ENCODE data around the gene FYTTD1.
"Not testable (repeated sequence)": the region's sequence is repeated elsewhere in the genome, so short reads cannot be mapped to it uniquely, and the experiment has no call there.

Gene FYTTD1, protein sequence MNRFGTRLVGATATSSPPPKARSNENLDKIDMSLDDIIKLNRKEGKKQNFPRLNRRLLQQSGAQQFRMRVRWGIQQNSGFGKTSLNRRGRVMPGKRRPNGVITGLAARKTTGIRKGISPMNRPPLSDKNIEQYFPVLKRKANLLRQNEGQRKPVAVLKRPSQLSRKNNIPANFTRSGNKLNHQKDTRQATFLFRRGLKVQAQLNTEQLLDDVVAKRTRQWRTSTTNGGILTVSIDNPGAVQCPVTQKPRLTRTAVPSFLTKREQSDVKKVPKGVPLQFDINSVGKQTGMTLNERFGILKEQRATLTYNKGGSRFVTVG

DNA sequence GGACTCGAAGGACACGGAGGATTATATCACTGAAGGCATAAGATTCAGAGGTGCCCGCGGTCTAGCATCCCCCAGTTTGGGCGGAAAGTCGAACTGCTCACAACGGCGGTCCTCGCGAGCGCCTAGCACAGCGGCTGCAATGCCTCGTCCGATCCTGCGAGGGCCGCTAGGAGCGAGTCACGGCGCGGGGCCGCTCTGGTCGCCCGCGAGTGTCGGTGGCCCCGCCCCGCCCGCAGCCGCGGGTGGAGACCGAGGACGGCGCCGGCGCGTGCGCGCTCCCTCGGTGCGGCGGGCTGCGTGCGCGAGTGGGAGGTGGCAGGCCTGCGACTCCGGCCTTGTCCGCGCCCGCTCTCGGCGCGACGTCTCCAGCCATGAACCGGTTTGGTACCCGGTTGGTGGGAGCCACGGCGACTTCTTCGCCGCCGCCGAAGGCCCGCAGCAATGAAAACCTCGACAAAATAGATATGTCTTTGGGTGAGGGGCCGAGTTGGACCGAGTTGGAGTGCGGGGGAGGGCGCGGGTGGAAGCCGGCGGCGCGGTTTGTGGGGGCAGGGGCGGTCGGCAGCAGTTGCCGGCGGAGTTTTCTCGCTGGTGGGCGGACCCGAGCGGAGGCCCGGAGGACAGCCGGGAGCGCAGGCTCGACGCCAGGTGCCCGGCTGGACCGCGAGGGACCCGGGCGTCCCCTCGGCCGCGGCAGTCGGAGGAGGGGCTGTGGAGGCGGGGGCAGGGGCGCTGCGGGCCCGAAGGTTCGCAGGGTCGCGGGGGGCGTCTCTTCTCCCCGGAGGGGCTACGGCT is at the start of gene FYTTD1:
TSS of gene FYTTD1 (plus strand) at position 283 of the 795 bp plus-strand sequence. CDS start at position 372, 89 bp downstream.
- DNase-seq: peak; percentile 86

GRCh38 chr3:197700095-197700494 is 49.6 kb upstream of the FYTTD1 start:
- no peak for DNase-seq

DNA sequence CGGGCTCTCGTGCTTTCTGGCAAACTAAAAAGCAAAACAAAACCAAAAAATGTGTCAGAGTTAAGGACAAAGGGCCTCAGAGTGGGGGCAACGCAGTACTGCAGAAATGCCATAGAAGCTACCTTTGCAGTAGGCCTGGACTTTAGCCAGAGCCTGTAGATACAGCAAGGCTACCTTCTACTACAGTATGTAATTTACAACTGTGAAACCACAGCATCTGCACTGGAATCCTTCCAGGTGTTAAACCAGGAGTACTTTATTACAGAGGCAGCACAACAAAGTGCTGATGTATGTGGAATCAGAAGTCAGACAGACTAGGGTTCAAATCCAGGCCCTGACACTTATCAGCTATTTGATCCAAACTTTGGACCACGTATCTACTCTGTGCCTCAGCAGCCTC is 47.8 kb upstream of the FYTTD1 start:
- no peak for DNase-seq

DNA sequence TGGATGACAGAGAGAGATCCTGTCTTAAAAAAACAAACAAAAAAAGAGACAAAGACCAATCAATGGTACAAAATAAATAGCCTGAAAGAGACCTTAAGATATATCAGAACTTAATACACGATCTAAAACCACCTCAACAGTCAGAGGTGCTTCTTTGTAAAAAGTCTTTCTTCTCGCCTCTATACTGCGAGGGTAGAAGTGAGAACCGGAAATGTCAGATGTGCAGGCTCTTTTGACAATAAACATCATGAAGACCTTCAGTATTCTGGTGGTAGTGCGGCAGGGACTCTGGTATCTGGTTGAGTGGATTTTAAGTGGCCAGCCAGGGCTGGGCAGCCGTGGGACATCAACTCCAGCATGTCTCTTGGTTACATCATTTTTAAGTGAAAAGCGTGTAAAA is 43.0 kb upstream of the FYTTD1 start:
- no peak for DNase-seq

- no peak for DNase-seq
Observed at GRCh38 chr3:197709135-197709534, 40.5 kb upstream of the FYTTD1 start.

- not testable (repeated sequence) for DNase-seq
Observed at GRCh38 chr3:197710965-197711364, 38.7 kb upstream of the FYTTD1 start.

DNA sequence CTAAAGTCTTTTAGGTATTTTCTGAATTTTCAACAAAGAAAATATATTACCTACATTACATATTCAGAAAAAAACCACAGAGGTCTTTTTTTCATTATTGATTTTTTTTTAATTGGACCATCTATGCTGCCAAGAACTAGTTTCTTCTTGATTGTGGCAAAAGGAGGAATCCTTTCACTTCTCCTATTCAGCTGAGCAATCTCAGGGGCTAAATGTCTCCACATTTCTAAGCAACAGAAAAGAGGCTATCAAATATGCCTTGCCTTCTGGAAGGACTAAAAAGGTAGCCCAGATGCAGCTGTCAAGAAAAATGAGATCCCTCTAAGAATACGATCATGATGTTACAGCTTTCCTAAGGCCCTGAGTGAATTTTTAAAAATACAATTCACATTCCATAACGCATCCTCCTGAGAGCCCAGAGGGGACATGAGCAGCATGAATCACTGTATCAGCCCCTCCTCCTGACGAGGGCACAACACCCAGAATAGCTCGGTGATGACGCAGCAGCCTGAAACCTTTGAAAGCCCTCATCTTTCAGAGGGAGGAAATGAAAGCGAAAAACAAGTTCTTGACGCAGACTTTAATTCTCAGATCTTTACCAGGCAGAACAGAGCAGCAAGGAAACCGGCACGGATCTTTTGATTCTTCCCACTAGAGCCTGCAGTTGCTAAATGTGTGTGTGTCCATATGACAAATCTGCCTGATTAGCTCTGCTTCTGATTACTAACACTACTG is 37.5 kb upstream of the FYTTD1 start:
- peak; percentile 89 for DNase-seq

GRCh38 chr3:197713477-197713822 is 36.2 kb upstream of the FYTTD1 start:
- DNase-seq: no peak

DNA sequence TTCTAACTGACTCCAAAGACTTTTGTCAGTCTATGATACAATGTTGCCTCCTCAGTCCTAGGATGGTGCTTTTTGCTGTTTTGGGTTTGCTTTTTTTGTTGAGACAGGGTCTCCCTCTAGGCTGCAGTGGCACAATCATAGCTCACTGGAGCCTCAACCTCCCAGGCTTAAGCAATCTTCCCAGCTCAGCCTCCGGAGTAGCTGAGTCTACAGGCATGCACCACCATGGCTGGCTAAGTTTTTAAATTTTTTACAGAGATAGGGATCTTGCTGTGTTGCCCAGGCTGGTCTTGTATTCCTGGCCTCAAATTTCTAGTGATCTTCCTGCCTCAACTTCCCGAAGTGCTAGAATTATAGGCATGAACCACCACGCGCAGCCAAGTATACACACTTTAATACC is 35.4 kb upstream of the FYTTD1 start:
- no peak for DNase-seq

- no peak for DNase-seq
Observed at GRCh38 chr3:197718891-197719290, 30.8 kb upstream of the FYTTD1 start.

GRCh38 chr3:197720694-197721093 is 29.0 kb upstream of the FYTTD1 start:
- no peak for DNase-seq

- no peak for DNase-seq
Observed at GRCh38 chr3:197722734-197723133, 26.9 kb upstream of the FYTTD1 start.

- DNase-seq: not testable (repeated sequence)
Observed at GRCh38 chr3:197727878-197728277, 21.8 kb upstream of the FYTTD1 start.

DNA sequence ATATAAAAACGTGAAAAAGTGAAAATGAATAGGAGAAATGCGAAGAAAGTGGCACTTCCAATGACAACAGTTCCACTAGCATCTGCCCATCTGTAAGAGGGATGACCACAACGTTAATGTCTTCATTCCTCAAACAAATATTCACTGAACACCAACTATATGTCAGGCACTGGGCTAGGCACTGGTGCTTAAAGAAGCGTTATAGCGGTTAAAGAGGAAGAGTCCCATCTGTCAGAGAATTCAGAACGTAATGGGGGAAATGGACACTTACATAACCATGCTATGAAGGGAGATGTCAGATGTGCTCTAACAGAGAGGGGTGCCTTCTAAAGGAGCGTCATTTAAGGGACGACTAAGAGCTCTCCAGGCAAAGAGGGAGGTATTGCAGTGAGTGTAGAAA is 21.2 kb upstream of the FYTTD1 start:
- DNase-seq: no peak

GRCh38 chr3:197730200-197730599 is 19.5 kb upstream of the FYTTD1 start:
- DNase-seq: no peak

GRCh38 chr3:197730770-197731169 is 18.9 kb upstream of the FYTTD1 start:
- DNase-seq: not testable (repeated sequence)

- not testable (repeated sequence) for DNase-seq
Observed at GRCh38 chr3:197731483-197731882, 18.2 kb upstream of the FYTTD1 start.

GRCh38 chr3:197733042-197733441 is 16.6 kb upstream of the FYTTD1 start:
- no peak for DNase-seq

GRCh38 chr3:197734667-197735318 is 14.9 kb upstream of the FYTTD1 start:
- DNase-seq: no peak

DNA sequence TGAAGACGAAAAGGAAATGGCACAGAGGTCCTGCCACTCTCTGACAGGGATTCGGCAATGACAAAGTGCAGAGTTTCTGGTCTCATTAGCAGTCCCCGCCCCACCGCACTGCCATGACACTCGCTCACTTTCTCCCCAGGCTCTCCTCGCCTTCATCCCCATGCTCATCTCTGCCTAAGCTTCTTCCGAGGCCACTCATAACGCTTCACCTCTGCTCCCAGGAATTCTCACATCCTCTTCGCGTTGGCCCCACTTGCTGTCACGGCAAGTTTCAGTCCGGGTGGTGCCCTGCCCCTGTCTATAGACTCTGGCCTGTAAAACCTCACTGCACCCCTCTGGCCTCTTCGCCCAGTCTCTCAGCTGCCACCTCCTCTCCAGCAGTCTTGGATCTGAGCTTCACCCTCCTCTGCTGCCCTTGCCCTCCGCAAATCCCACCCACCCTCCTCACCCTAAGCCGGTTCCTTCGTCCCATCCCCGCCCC is 13.6 kb upstream of the FYTTD1 start:
- peak; percentile 53 for DNase-seq

DNA sequence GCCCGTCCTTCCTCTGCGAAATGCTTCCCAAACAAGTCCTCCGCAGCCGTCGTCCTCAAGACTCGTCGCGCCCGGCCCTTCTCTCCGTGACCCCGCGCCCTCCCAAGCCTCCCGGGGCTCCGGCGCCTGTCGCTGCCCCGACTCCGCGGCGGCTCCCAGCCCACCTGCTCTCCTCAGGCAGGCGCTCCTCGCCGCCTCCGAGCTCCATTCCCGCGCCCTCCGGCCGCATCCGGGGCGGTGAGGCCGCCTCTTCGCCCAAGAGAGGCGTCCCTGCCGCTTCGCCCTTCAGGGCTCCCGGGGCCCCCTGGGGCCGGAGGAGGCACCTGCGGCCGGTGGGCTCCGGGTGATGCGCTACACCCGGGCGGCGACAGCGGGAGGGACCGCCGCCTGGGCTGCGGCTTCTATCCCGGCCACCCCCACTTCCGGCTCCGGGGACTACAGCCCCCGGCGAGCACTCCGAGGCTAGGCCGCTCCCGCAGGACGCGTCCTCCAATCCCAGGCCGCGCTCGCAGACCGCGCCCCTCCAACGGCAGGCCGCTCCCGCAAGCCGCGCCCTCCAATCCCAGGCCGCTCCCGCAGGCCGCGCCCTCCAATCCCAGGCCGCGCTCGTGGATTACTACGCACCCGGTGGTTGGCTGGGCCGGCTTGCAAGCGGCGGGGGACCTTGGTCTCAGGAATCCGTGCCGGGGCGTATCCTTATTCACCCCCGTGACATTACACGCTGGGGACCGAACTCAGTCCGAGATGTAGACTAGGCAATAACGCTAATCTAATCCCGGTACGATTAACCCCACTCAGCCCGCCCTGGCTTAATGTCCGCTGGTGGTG is 13.0 kb upstream of the FYTTD1 start, which contains the start of gene RUBCN:
TSS of gene RUBCN (minus strand) at position 414 of the 828 bp plus-strand sequence. CDS start at position 229, 185 bp downstream.
- peak; percentile 96 for DNase-seq

DNA sequence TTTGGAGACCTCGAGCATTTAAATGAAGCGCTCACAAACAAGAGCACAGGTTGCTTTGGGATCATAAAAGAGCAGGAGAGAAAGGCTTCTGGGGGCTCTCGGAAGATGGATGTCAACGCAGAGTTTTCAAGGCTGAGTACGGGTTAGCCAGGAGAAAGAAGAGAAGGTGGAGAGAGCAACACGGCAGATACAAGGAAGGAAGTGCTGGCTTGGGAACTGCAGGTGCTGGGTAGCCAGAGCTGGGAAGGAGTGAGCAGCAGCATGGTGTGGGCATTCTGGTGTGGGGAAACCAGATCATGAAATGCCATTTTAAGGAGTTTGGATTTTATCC is 12.4 kb upstream of the FYTTD1 start:
- DNase-seq: no peak
